Stimulated activated naive B cell treated with anti-CD40 and anti-IgM and Interleukin-4, amounts not matched to agents 10 μg/mL and 1 μg/mL and 100 μg/mL, for 72 hours (primary cell): Measurements from ENCODE around the gene SMIM17.

Source experiments
- ATAC-seq, 2 donors: fragments of 150-1000 bp; cut with Tn5 transposase; replicated peaks; 2 replicates each; pipeline ENCODE4 v1.10.0; 2021; ENCODE audit warnings: moderate library complexity in 1 of 2
- DNase-seq: peaks from one replicate; pipeline ENCODE4 v3.0.0; 2021
- H3K27ac Mint-ChIP-seq: one replicate; pipeline ENCODE4 v1.8.0; 2022; ENCODE audit warnings: mild to moderate bottlenecking, mixed read lengths
- H3K27me3 Mint-ChIP-seq, 2 donors: one replicate each; pipeline ENCODE4 v1.8.0; 2022; ENCODE audit warnings: mixed read lengths in 2 of 2
- H3K36me3 Mint-ChIP-seq, 2 donors: one replicate each; pipeline ENCODE4 v1.8.0; 2022; ENCODE audit warnings: mixed read lengths in 2 of 2, mild to moderate bottlenecking in 1 of 2
- H3K4me1 Mint-ChIP-seq, 2 donors: one replicate each; pipeline ENCODE4 v1.8.0; 2022; ENCODE audit warnings: mixed read lengths in 2 of 2, mild to moderate bottlenecking in 1 of 2
- H3K4me3 Mint-ChIP-seq, 2 donors: one replicate each; pipeline ENCODE4 v1.8.0; 2022; ENCODE audit warnings: mild to moderate bottlenecking in 2 of 2, mixed read lengths in 2 of 2, moderate library complexity in 1 of 2
- H3K9me3 Mint-ChIP-seq, 2 donors: one replicate each; pipeline ENCODE4 v1.8.0; 2022; ENCODE audit warnings: mixed read lengths in 2 of 2, mild to moderate bottlenecking in 1 of 2

Gene SMIM17

GRCh38 chr19:56642711-56643459 lies at the start of gene SMIM17:
SMIM17 (plus strand) TSS chr19:56643159; CDS start chr19:56645668, 2,509 bp downstream.
- Mint-ChIP-seq H3K36me3 (peaks cover 25% of the 10 kb centered on the region in 2 donors), H3K4me3 (no peak within 1 kb of the TSS), H3K4me1 (peaks cover 5 to 6% of the 10 kb centered on the region in 2 donors), H3K27me3 (peaks cover 29 to 52% of the 10 kb centered on the region in 2 donors), H3K27ac (no peak within 1 kb of the TSS), H3K9me3 (peaks cover 28 to 32% of the 10 kb centered on the region in 2 donors)
- DNase-seq: no peak
- ATAC-seq: no peak

- Mint-ChIP-seq H3K36me3 (peaks cover 7 to 24% of the 10 kb centered on the region in 2 donors), H3K27ac (peak overlapping the region; percentile 85), H3K27me3 (peaks cover 6 to 12% of the 10 kb centered on the region in 2 donors), H3K4me1 (peaks cover 20 to 33% of the 10 kb centered on the region in 2 donors), H3K9me3 (peaks cover 14 to 23% of the 10 kb centered on the region in 2 donors), H3K4me3 (peak overlapping the region; percentile 86 to 96)
- DNase-seq (no peak), ATAC-seq (no peak)
Measured at GRCh38 chr19:56594446-56594782, 48.5 kb upstream of the SMIM17 start.

GRCh38 chr19:56594783-56595547 lies 48.0 kb upstream of the SMIM17 start, which contains the start of gene ZNF71:
ZNF71 (plus strand) TSS chr19:56595302; CDS start chr19:56601559, 6,257 bp downstream.
- ATAC-seq: peak; percentile 96 to 97
- Mint-ChIP-seq H3K9me3 (peaks cover 13 to 23% of the 10 kb centered on the region in 2 donors), H3K27me3 (peaks cover 6 to 10% of the 10 kb centered on the region in 2 donors), H3K4me1 (peaks cover 20 to 33% of the 10 kb centered on the region in 2 donors), H3K4me3 (peak within 1 kb of the TSS; percentile 86 to 96), H3K36me3 (peaks cover 7 to 27% of the 10 kb centered on the region in 2 donors), H3K27ac (peak within 1 kb of the TSS; percentile 85)
- DNase-seq: peak; percentile 88

- Mint-ChIP-seq H3K27ac (peak overlapping the region; percentile 85), H3K4me1 (peaks cover 20 to 33% of the 10 kb centered on the region in 2 donors), H3K9me3 (peaks cover 10 to 20% of the 10 kb centered on the region in 2 donors), H3K27me3 (peaks cover 3 to 4% of the 10 kb centered on the region in 2 donors), H3K36me3 (peaks cover 9 to 27% of the 10 kb centered on the region in 2 donors), H3K4me3 (peak overlapping the region; percentile 86 to 96)
- ATAC-seq (peak; percentile 44 to 54), DNase-seq (no peak)
Measured at GRCh38 chr19:56595548-56595899, 47.4 kb upstream of the SMIM17 start.

- H3K4me3 Mint-ChIP-seq: no peak overlapping the region
- peaks cover 18 to 35% of the 10 kb centered on the region in 2 donors for H3K36me3 Mint-ChIP-seq
- peaks cover 25 to 39% of the 10 kb centered on the region in 2 donors for H3K4me1 Mint-ChIP-seq
Measured at GRCh38 chr19:56596676-56597075, 46.3 kb upstream of the SMIM17 start.

GRCh38 chr19:56597696-56598095 lies 45.3 kb upstream of the SMIM17 start:
- Mint-ChIP-seq H3K36me3 (peaks cover 26 to 44% of the 10 kb centered on the region in 2 donors), H3K9me3 (peaks cover 5 to 18% of the 10 kb centered on the region in 2 donors), H3K4me3 (no peak overlapping the region), H3K4me1 (peaks cover 26 to 39% of the 10 kb centered on the region in 2 donors), H3K27ac (no peak overlapping the region), H3K27me3 (no peaks in the 10 kb centered on the region)
- no peak for ATAC-seq
- no peak for DNase-seq

More at GRCh38 chr19:56596676-56597075, 46.3 kb upstream of the SMIM17 start:
- Mint-ChIP-seq H3K27me3 (no peaks in the 10 kb centered on the region), H3K27ac (no peak overlapping the region), H3K9me3 (peaks cover 8 to 18% of the 10 kb centered on the region in 2 donors)
- ATAC-seq (no peak), DNase-seq (no peak)

- ATAC-seq: no peak
- H3K9me3 Mint-ChIP-seq: peaks cover 8 to 16% of the 10 kb centered on the region in 2 donors
- H3K4me3 Mint-ChIP-seq: no peak overlapping the region
- peaks cover 10 to 16% of the 10 kb centered on the region in 2 donors for H3K4me1 Mint-ChIP-seq
- no peaks in the 10 kb centered on the region for H3K27me3 Mint-ChIP-seq
- peaks cover 38 to 67% of the 10 kb centered on the region in 2 donors for H3K36me3 Mint-ChIP-seq
- no peak overlapping the region for H3K27ac Mint-ChIP-seq
- no peak for DNase-seq
Measured at GRCh38 chr19:56601375-56601774, 41.6 kb upstream of the SMIM17 start.

- H3K27me3 Mint-ChIP-seq: no peaks in the 10 kb centered on the region
- peaks cover 5 to 6% of the 10 kb centered on the region in 2 donors for H3K4me1 Mint-ChIP-seq
- DNase-seq (no peak), ATAC-seq (no peak)
- no peak overlapping the region for H3K4me3 Mint-ChIP-seq
- peaks cover 9 to 17% of the 10 kb centered on the region in 2 donors for H3K9me3 Mint-ChIP-seq
- peaks cover 52 to 75% of the 10 kb centered on the region in 2 donors for H3K36me3 Mint-ChIP-seq
- no peak overlapping the region for H3K27ac Mint-ChIP-seq
Measured at GRCh38 chr19:56603829-56604228, 39.1 kb upstream of the SMIM17 start.

- H3K9me3 Mint-ChIP-seq: peaks cover 15 to 18% of the 10 kb centered on the region in 2 donors
- peaks cover 0 to 4% of the 10 kb centered on the region in 2 donors for H3K4me1 Mint-ChIP-seq
- H3K27ac Mint-ChIP-seq: no peak overlapping the region
- DNase-seq (no peak), ATAC-seq (no peak)
- H3K4me3 Mint-ChIP-seq: no peak overlapping the region
- peaks cover 56 to 80% of the 10 kb centered on the region in 2 donors for H3K36me3 Mint-ChIP-seq
- no peaks in the 10 kb centered on the region for H3K27me3 Mint-ChIP-seq
Measured at GRCh38 chr19:56608274-56608964, 34.5 kb upstream of the SMIM17 start.

GRCh38 chr19:56611288-56611687 lies 31.7 kb upstream of the SMIM17 start:
- H3K36me3 Mint-ChIP-seq: peaks cover 81 to 93% of the 10 kb centered on the region in 2 donors
- H3K4me1 Mint-ChIP-seq: peaks cover 5 to 7% of the 10 kb centered on the region in 2 donors
- H3K27ac Mint-ChIP-seq: no peak overlapping the region
- ATAC-seq (no peak), DNase-seq (no peak)
- H3K4me3 Mint-ChIP-seq: no peak overlapping the region
- peaks cover 28 to 29% of the 10 kb centered on the region in 2 donors for H3K9me3 Mint-ChIP-seq
- no peaks in the 10 kb centered on the region for H3K27me3 Mint-ChIP-seq

GRCh38 chr19:56612737-56613136 lies 30.2 kb upstream of the SMIM17 start:
- no peak for ATAC-seq
- H3K9me3 Mint-ChIP-seq: peaks cover 31 to 36% of the 10 kb centered on the region in 2 donors
- H3K4me1 Mint-ChIP-seq: peaks cover 5 to 7% of the 10 kb centered on the region in 2 donors
- DNase-seq: no peak
- no peaks in the 10 kb centered on the region for H3K27me3 Mint-ChIP-seq
- no peak overlapping the region for H3K27ac Mint-ChIP-seq
- no peak overlapping the region for H3K4me3 Mint-ChIP-seq
- H3K36me3 Mint-ChIP-seq: peaks cover 84 to 96% of the 10 kb centered on the region in 2 donors

- no peak overlapping the region for H3K4me3 Mint-ChIP-seq
- H3K4me1 Mint-ChIP-seq: peaks cover 5 to 10% of the 10 kb centered on the region in 2 donors
- peaks cover 84 to 96% of the 10 kb centered on the region in 2 donors for H3K36me3 Mint-ChIP-seq
- H3K9me3 Mint-ChIP-seq: peaks cover 30 to 44% of the 10 kb centered on the region in 2 donors
- DNase-seq (no peak), ATAC-seq (no peak)
- H3K27ac Mint-ChIP-seq: no peak overlapping the region
- H3K27me3 Mint-ChIP-seq: no peaks in the 10 kb centered on the region
Measured at GRCh38 chr19:56613639-56614038, 29.3 kb upstream of the SMIM17 start.

- H3K36me3 Mint-ChIP-seq: peaks cover 90 to 95% of the 10 kb centered on the region in 2 donors
- ATAC-seq (no peak), DNase-seq (no peak)
- peaks cover 5 to 10% of the 10 kb centered on the region in 2 donors for H3K4me1 Mint-ChIP-seq
- no peak overlapping the region for H3K4me3 Mint-ChIP-seq
- no peaks in the 10 kb centered on the region for H3K27me3 Mint-ChIP-seq
- no peak overlapping the region for H3K27ac Mint-ChIP-seq
- peaks cover 40% of the 10 kb centered on the region in 2 donors for H3K9me3 Mint-ChIP-seq
Measured at GRCh38 chr19:56617531-56617930, 25.4 kb upstream of the SMIM17 start.

GRCh38 chr19:56619121-56619520 lies 23.8 kb upstream of the SMIM17 start:
- Mint-ChIP-seq H3K4me1 (peaks cover 5 to 6% of the 10 kb centered on the region in 2 donors), H3K27me3 (no peaks in the 10 kb centered on the region), H3K4me3 (no peak overlapping the region), H3K36me3 (peaks cover 86 to 95% of the 10 kb centered on the region in 2 donors), H3K27ac (no peak overlapping the region), H3K9me3 (peaks cover 35 to 37% of the 10 kb centered on the region in 2 donors)
- DNase-seq (no peak), ATAC-seq (no peak)
